SU-DHL-6 (cell line): Measurements from ENCODE around the gene SLC25A20.

Source experiments
- CTCF ChIP-seq: fragments of 200-600 bp; sonication (generic); IDR thresholded peaks from one replicate; pipeline ENCODE4 v1.5.1; 2017; ENCODE audit warnings: antibody characterized with exemption, mild to moderate bottlenecking, low read length, moderate library complexity; ENCODE audit not compliant: insufficient read depth, poor library complexity, severe bottlenecking
- EZH2phosphoT487 ChIP-seq: fragments of 200-600 bp; sonication (generic), shearing (Covaris generic); conservative IDR thresholded peaks from 2 replicates; pipeline ENCODE4 v1.6.1; 2018; ENCODE audit warnings: mild to moderate bottlenecking, antibody characterized with exemption, low read length, moderate library complexity, mixed read lengths

- TF ChIP-seq CTCF (no peak), EZH2phosphoT487 (no peak)
Observed at GRCh38 chr3:48881006-48881405, 17.7 kb downstream of the SLC25A20 start.
